Thyroid gland (tissue), 4 donors: ENCODE data around the gene PDGFA. TPM values are rescaled to one million over a fixed set of nuclear protein-coding genes. Genes with fewer than 3 reads are reported as not detected.

Experiments used
- DNase-seq, 2 donors: peaks; one replicate each; pipeline ENCODE4 v3.0.0-alpha.2; 2019
- H3K27ac ChIP-seq, 3 donors: fragments of 200-600 bp; sonication (generic); 1 replicate in 2 of 3; 2 replicates in 1 of 3; pipeline ENCODE4 v1.5.1; 2016 to 2019; ENCODE audit warnings: mild to moderate bottlenecking in 1 of 3, moderate library complexity in 1 of 3
- H3K27me3 ChIP-seq: fragments of 200-600 bp; sonication (generic); one replicate; pipeline ENCODE4 v1.5.1; 2019
- H3K36me3 ChIP-seq, 2 donors: fragments of 200-600 bp; sonication (generic); one replicate each; pipeline ENCODE4 v1.5.1; 2016 to 2019
- H3K4me1 ChIP-seq, 2 donors: fragments of 200-600 bp; sonication (generic); one replicate each; pipeline ENCODE4 v1.5.1; 2017 to 2019
- H3K4me3 ChIP-seq, 3 donors: fragments of 200-600 bp; sonication (generic); replicated peaks in 1 of 3; 1 replicate in 2 of 3; 2 replicates in 1 of 3; pipeline ENCODE4 v1.5.1; 2016; ENCODE audit warnings: mild to moderate bottlenecking in 1 of 3
- H3K9me3 ChIP-seq: fragments of 200-600 bp; sonication (generic); one replicate; pipeline ENCODE4 v1.5.1; 2017
- CTCF ChIP-seq, 6 experiments: fragments of 200-600 bp in 3 of 6; fragments of 450-650 bp in 3 of 6; sonication (generic) in 3 of 6; IDR thresholded peaks; one replicate each; pipeline ENCODE4 v1.5.1; 2016 to 2019; ENCODE audit warnings: antibody characterized with exemption in 6 of 6, mild to moderate bottlenecking in 2 of 6, inconsistent platforms in 1 of 6, moderate library complexity in 1 of 6
- POLR2A ChIP-seq, 2 donors: fragments of 450-650 bp; IDR thresholded peaks; one replicate each; pipeline ENCODE4 v1.6.1; 2017; ENCODE audit warnings: antibody characterized with exemption in 2 of 2, mild to moderate bottlenecking in 2 of 2, moderate library complexity in 1 of 2
- WGBS, 2 donors: methylation state at CpG; one replicate each; pipeline ENCODE4 v1.1.5; 2017; 5-methylcytosine and 5-hydroxymethylcytosine counted together
- intact Hi-C: fragments of 100-400 bp; cut with DNase I; formaldehyde crosslinking; loops from one replicate; pipeline ENCODE4 v1.15.1; 2023
- total RNA-seq, 4 donors: library from RNA; depleted of rRNA; stranded (reverse); fragments of >200 nt; gene quantifications; one replicate each; pipeline ENCODE4 v1.2.3, GENCODE V29; 2016

The PDGFA gene
- total RNA-seq, 4 donors from 2014 or later = 6.6 to 20.0 (median 10.8) TPM

- TF ChIP-seq POLR2A (IDR thresholded peaks at IDR 0.05) (no peak), CTCF (IDR thresholded peaks at IDR 0.05) (no peak)
- H3K27ac ChIP-seq = no peak overlapping the region
- H3K4me3 ChIP-seq = no peak overlapping the region
- intact Hi-C loops = no loop called here
- H3K4me1 ChIP-seq = peaks cover 0 to 5% of the 10 kb centered on the region in 2 donors
- H3K9me3 ChIP-seq = no peaks in the 10 kb centered on the region
- no peaks in the 10 kb centered on the region for H3K27me3 ChIP-seq
- H3K36me3 ChIP-seq = no peaks in the 10 kb centered on the region
- DNase-seq = no peak
- WGBS, 2 donors = 73 to 81% methylated on average over 15 to 17 of the region's 17 CpGs
These were observed 13.6 kb upstream of the PDGFA start for GRCh38 chr7:533266-533665.

GRCh38 chr7:532379-533143, 12.9 kb upstream of the PDGFA start:
- H3K27me3 ChIP-seq = no peaks in the 10 kb centered on the region
- intact Hi-C loops = no loop called here
- no peaks in the 10 kb centered on the region for H3K36me3 ChIP-seq
- TF ChIP-seq CTCF (IDR thresholded peaks at IDR 0.05) (no peak), POLR2A (IDR thresholded peaks at IDR 0.05) (no peak)
- 77 to 80% methylated on average over 10 to 12 of the region's 15 CpGs for WGBS, 2 donors
- no peaks in the 10 kb centered on the region for H3K4me1 ChIP-seq
- no peaks in the 10 kb centered on the region for H3K9me3 ChIP-seq
- H3K4me3 ChIP-seq = no peak overlapping the region
- DNase-seq = no peak
- H3K27ac ChIP-seq = no peak overlapping the region

- no peak for DNase-seq
- 82 to 90% methylated on average over 10 of the region's 10 CpGs for WGBS, 2 donors
- Histone ChIP-seq H3K27ac (no peak overlapping the region), H3K4me1 (no peaks in the 10 kb centered on the region), H3K4me3 (no peak overlapping the region), H3K36me3 (no peaks in the 10 kb centered on the region), H3K9me3 (no peaks in the 10 kb centered on the region), H3K27me3 (no peaks in the 10 kb centered on the region)
- TF ChIP-seq CTCF (IDR thresholded peaks at IDR 0.05) = no peak
- no peak for TF ChIP-seq POLR2A (IDR thresholded peaks at IDR 0.05)
- intact Hi-C loops = no loop called here
These were observed 12.1 kb upstream of the PDGFA start for GRCh38 chr7:531777-532176.

- Histone ChIP-seq H3K36me3 (no peaks in the 10 kb centered on the region), H3K9me3 (no peaks in the 10 kb centered on the region), H3K4me3 (no peak overlapping the region), H3K4me1 (no peaks in the 10 kb centered on the region), H3K27me3 (no peaks in the 10 kb centered on the region), H3K27ac (no peak overlapping the region)
- no peak for DNase-seq
- intact Hi-C loops = loop anchor here (10.0 kb wide), 1 partner anchor 204 kb away; no protein-coding TSS in a partner anchor
- TF ChIP-seq CTCF (IDR thresholded peaks at IDR 0.05) (no peak), POLR2A (IDR thresholded peaks at IDR 0.05) (no peak)
- 94 to 95% methylated on average over 2 of the region's 2 CpGs for WGBS, 2 donors
These were observed 8.8 kb upstream of the PDGFA start for GRCh38 chr7:528451-528850.

GRCh38 chr7:527723-528122, 8.1 kb upstream of the PDGFA start:
- DNase-seq = no peak
- WGBS, 2 donors = 76 to 86% methylated on average over 4 of the region's 4 CpGs
- H3K27ac ChIP-seq = no peak overlapping the region
- peaks cover 0 to under 1% of the 10 kb centered on the region in 2 donors for H3K4me1 ChIP-seq
- H3K27me3 ChIP-seq = no peaks in the 10 kb centered on the region
- no peak overlapping the region for H3K4me3 ChIP-seq
- no peaks in the 10 kb centered on the region for H3K36me3 ChIP-seq
- intact Hi-C loops = loop anchor here (10.0 kb wide), 1 partner anchor 203 kb away; no protein-coding TSS in a partner anchor
- H3K9me3 ChIP-seq = no peaks in the 10 kb centered on the region
- TF ChIP-seq CTCF (IDR thresholded peaks at IDR 0.05) = no peak
- TF ChIP-seq POLR2A (IDR thresholded peaks at IDR 0.05) = no peak
